ENCODE results near the gene KLRC3. TPM values are rescaled to one million over a fixed set of nuclear protein-coding genes. Genes with fewer than 3 reads are reported as not detected.
"Not testable (repeated sequence)": the region's sequence is repeated elsewhere in the genome, so short reads cannot be mapped to it uniquely, and the experiment has no call there.

KLRC3 gene
- total and polyA plus RNA-seq, 2 of the 13 experiments (the other 11 are each of a cell fraction or from before 2014, with no cell fraction given) = not detected

- H3K36me3 ChIP-seq (replicated peaks in 1 of 2; ENCODE audit: control insufficient read depth in 1 of 2, insufficient read depth in 2 of 2, low read length in 2 of 2) = no peaks in the 10 kb centered on the region
- H3K79me2 ChIP-seq (ENCODE audit: insufficient read depth, low read length) = no peaks in the 10 kb centered on the region
- TF ChIP-seq ARID3A (IDR thresholded peaks at IDR 0.05; ENCODE audit: low read depth, low read length) (no peak), SETDB1 (CRISPR knock-in tag; IDR thresholded peaks at IDR 0.05; ENCODE audit: borderline replicate concordance) (no peak), ZNF563 (CRISPR knock-in tag; IDR thresholded peaks at IDR 0.05) (no peak), ELF3 (CRISPR knock-in tag; IDR thresholded peaks at IDR 0.05) (no peak), ATF7 (IDR thresholded peaks at IDR 0.05) (no peak), ATF7 (CRISPR knock-in tag; IDR thresholded peaks at IDR 0.05) (no peak), ZNF292 (CRISPR knock-in tag; IDR thresholded peaks at IDR 0.05; ENCODE audit: borderline replicate concordance, low read depth) (no peak), CENPT (CRISPR knock-in tag; IDR thresholded peaks at IDR 0.05; ENCODE audit: low read depth) (no peak), ZNF253 (CRISPR knock-in tag; IDR thresholded peaks at IDR 0.05; ENCODE audit: borderline replicate concordance) (no peak), THAP11 (CRISPR knock-in tag; IDR thresholded peaks at IDR 0.05) (no peak)
- no peak for ATAC-seq
- POLR2A ChIA-PET = no interaction called here
- H3K9me3 ChIP-seq (ENCODE audit: low read length) = no peaks in the 10 kb centered on the region
- no peak overlapping the region for H3K27ac ChIP-seq (ENCODE audit: extremely low read length, insufficient read depth, low read length)
- intact Hi-C loops (cut with micrococcal nuclease; ENCODE audit: unreplicated experiment) (no loop called here), in situ Hi-C loops (cut with HindIII; ENCODE audit: extremely low pct_ligation_motif_present, low pct_unique_long_range_greater_than_20kb) (no loop called here)
- peaks cover 19% of the 10 kb centered on the region for H3K4me1 ChIP-seq (ENCODE audit: insufficient read depth, low read length)
- H4K20me1 ChIP-seq (ENCODE audit: insufficient read depth, low read length) = no peaks in the 10 kb centered on the region
- H3K4me2 ChIP-seq (ENCODE audit: low read depth, low read length) = no peak overlapping the region
- H3K4me3 ChIP-seq (replicated peaks in 1 of 3; ENCODE audit: insufficient read depth in 1 of 3, low read depth in 2 of 3, low read length in 3 of 3) = no peak overlapping the region
- FAIRE-seq = no peak
- DNase-seq (ENCODE audit: low spot score) = no peak
- H3K27me3 ChIP-seq (ENCODE audit: control insufficient read depth in 1 of 2, insufficient read depth in 2 of 2, low read length in 2 of 2) = no peaks in the 10 kb centered on the region
- CTCF ChIA-PET (ENCODE audit: low intra/inter-chr PET ratio, low total read pairs) = no interaction called here
- no peak overlapping the region for H3K9ac ChIP-seq (ENCODE audit: insufficient read depth, low read depth, low read length)
- WGBS (ENCODE audit: low lambda C conversion rate) = 22% methylated on average over 7 of the region's 7 CpGs
- no peak overlapping the region for H2AFZ ChIP-seq (ENCODE audit: low read length)
- BruUV-seq (replicated peaks) = no TSS peak
Observed at GRCh38 chr12:10392394-10392930, 27.9 kb downstream of the KLRC3 start.

GRCh38 chr12:10390991-10391390 is 29.4 kb downstream of the KLRC3 start:
- H3K4me1 ChIP-seq (ENCODE audit: insufficient read depth, low read length) = peaks cover 15% of the 10 kb centered on the region
- in situ Hi-C loops (cut with HindIII; ENCODE audit: extremely low pct_ligation_motif_present, low pct_unique_long_range_greater_than_20kb); H3K27ac ChIP-seq (ENCODE audit: extremely low read length, insufficient read depth, low read length); FAIRE-seq; POLR2A ChIA-PET; H3K9me3 ChIP-seq (ENCODE audit: low read length); H2AFZ ChIP-seq (ENCODE audit: low read length); H3K36me3 ChIP-seq (replicated peaks in 1 of 2; ENCODE audit: control insufficient read depth in 1 of 2, insufficient read depth in 2 of 2, low read length in 2 of 2); DNase-seq (ENCODE audit: low spot score); BruUV-seq (replicated peaks); H3K4me3 ChIP-seq (replicated peaks in 1 of 3; ENCODE audit: insufficient read depth in 1 of 3, low read depth in 2 of 3, low read length in 3 of 3); H3K27me3 ChIP-seq (ENCODE audit: control insufficient read depth in 1 of 2, insufficient read depth in 2 of 2, low read length in 2 of 2); CTCF ChIA-PET (ENCODE audit: low intra/inter-chr PET ratio, low total read pairs); H3K4me2 ChIP-seq (ENCODE audit: low read depth, low read length); intact Hi-C loops (cut with micrococcal nuclease; ENCODE audit: unreplicated experiment); ATAC-seq; H3K9ac ChIP-seq (ENCODE audit: insufficient read depth, low read depth, low read length); H3K79me2 ChIP-seq (ENCODE audit: insufficient read depth, low read length); H4K20me1 ChIP-seq (ENCODE audit: insufficient read depth, low read length): not testable (repeated sequence)
- 52% methylated on average over 7 of the region's 7 CpGs for WGBS (ENCODE audit: low lambda C conversion rate)

Data from HepG2 (cell line).